HepG2 (cell line): ENCODE measurements around the gene PPCDC. TPM values are rescaled to one million over a fixed set of nuclear protein-coding genes. Genes with fewer than 3 reads are reported as not detected.

Experiments used
- CREB1 ChIP-seq, 2 experiments: fragments of 450-650 bp in 1 of 2; IDR thresholded peaks; 2 replicates each; pipeline ENCODE4 v1.6.1; 2016 to 2017; ENCODE audit warnings: control low read depth in 1 of 2, mild to moderate bottlenecking in 1 of 2, missing compliant biosample characterization in 1 of 2, missing genetic modification characterization in 1 of 2
- EHMT2 ChIP-seq: fragments of 200-600 bp; sonication (generic); IDR thresholded peaks from 2 replicates; pipeline ENCODE4 v1.7.0; 2017; ENCODE audit warnings: antibody characterized with exemption, low read depth, low read length, borderline replicate concordance
- GATA4 ChIP-seq: sonication (generic); IDR thresholded peaks from 2 replicates; pipeline ENCODE4 v1.6.1; 2016; ENCODE audit warnings: antibody characterized with exemption, low read depth, borderline replicate concordance
- HMGA1 ChIP-seq: sonication (generic); formaldehyde crosslinking; conservative IDR thresholded peaks from 2 replicates; pipeline ENCODE4 v1.4.0; 2020; ENCODE audit warnings: missing genetic modification reagents
- HOXA7 ChIP-seq: sonication (generic); formaldehyde crosslinking; IDR thresholded peaks from 2 replicates; pipeline ENCODE4 v1.8.1; 2022; ENCODE audit warnings: mild to moderate bottlenecking, missing genetic modification reagents, moderate library complexity
- MEIS1 ChIP-seq: sonication (generic); formaldehyde crosslinking; IDR thresholded peaks from 2 replicates; pipeline ENCODE4 v1.9.0; 2021; ENCODE audit warnings: mild to moderate bottlenecking, missing genetic modification reagents, moderate library complexity, borderline replicate concordance
- NFRKB ChIP-seq: fragments of 450-650 bp; IDR thresholded peaks from 2 replicates; pipeline ENCODE4 v1.6.1; 2017
- PRMT3 ChIP-seq: sonication (generic); formaldehyde crosslinking; IDR thresholded peaks from 2 replicates; pipeline ENCODE4 v1.8.1; 2022; ENCODE audit warnings: low read depth, mild to moderate bottlenecking, moderate library complexity, missing genetic modification reagents, borderline replicate concordance
- SIN3A ChIP-seq: IDR thresholded peaks from 2 replicates; pipeline ENCODE4 v1.6.1; 2011; ENCODE audit warnings: low read depth, mild to moderate bottlenecking, control low read depth, low read length, borderline replicate concordance
- SP1 ChIP-seq, 2 experiments: fragments of 450-650 bp in 1 of 2; sonication (generic) in 1 of 2; formaldehyde crosslinking in 1 of 2; IDR thresholded peaks; 2 replicates each; pipeline versions ENCODE4 v1.4.0 to v1.6.1; 2016 to 2020; ENCODE audit warnings: missing genetic modification reagents in 1 of 2
- WIZ ChIP-seq: sonication (generic); formaldehyde crosslinking; IDR thresholded peaks from 2 replicates; pipeline ENCODE4 v1.5.1; 2020; ENCODE audit warnings: mild to moderate bottlenecking, missing genetic modification reagents
- ZNF484 ChIP-seq: sonication (generic); formaldehyde crosslinking; IDR thresholded peaks from 2 replicates; pipeline ENCODE4 v1.5.1; 2020; ENCODE audit warnings: mild to moderate bottlenecking, low read depth, missing genetic modification reagents, borderline replicate concordance
- ZNF703 ChIP-seq: sonication (generic); formaldehyde crosslinking; IDR thresholded peaks from 2 replicates; pipeline ENCODE4 v1.5.1; 2020; ENCODE audit warnings: missing genetic modification reagents, mild to moderate bottlenecking, moderate library complexity, borderline replicate concordance
- polyA plus RNA-seq, 8 experiments: library from polyadenylated mRNA; depleted of rRNA in 3 of 8; stranded (reverse) in 7 of 8; unstranded in 1 of 8; fragments of >200 nt; fragmentation: Illumina TruSeq in 4 of 8; extraction: Trizol in 4 of 8; gene quantifications; 2 replicates each; pipeline versions ENCODE4 v1.2.1 to v1.2.3, GENCODE V29; 2011 to 2016; ENCODE audit warnings: low read depth in 4 of 8, missing spikeins in 1 of 8, mixed read lengths in 1 of 8; ENCODE audit not compliant: insufficient read depth in 1 of 8
- total RNA-seq, 5 experiments: library from RNA; depleted of rRNA; stranded (reverse); fragments of >200 nt; fragmentation: Illumina TruSeq; extraction: Trizol; gene quantifications; 2 replicates each; pipeline ENCODE4 v1.2.3, GENCODE V29; 2016; ENCODE audit warnings: low read depth in 1 of 5
- TF ChIP-seq, protein P1 (sequence below): sonication (generic); formaldehyde crosslinking; IDR thresholded peaks from 2 replicates; pipeline ENCODE4 v1.4.0; 2020; ENCODE audit warnings: missing genetic modification reagents, mild to moderate bottlenecking, borderline replicate concordance
- TF ChIP-seq, protein P2 (sequence below): IDR thresholded peaks from 2 replicates; pipeline ENCODE4 v1.6.1; 2016; ENCODE audit warnings: mild to moderate bottlenecking
- TF ChIP-seq, protein P3 (sequence below): sonication (generic); formaldehyde crosslinking; IDR thresholded peaks from 2 replicates; pipeline ENCODE4 v1.4.0; 2020; ENCODE audit warnings: missing genetic modification reagents
- TF ChIP-seq, protein P4 (sequence below): sonication (generic); formaldehyde crosslinking; IDR thresholded peaks from 2 replicates; pipeline ENCODE4 v1.4.0; 2020; ENCODE audit warnings: missing genetic modification reagents, borderline replicate concordance

Gene PPCDC
- total and polyA plus RNA-seq, 2 of the 13 experiments (the other 11 are each of a cell fraction or from before 2014, with no cell fraction given) = 12.3 to 12.8 TPM

DNA sequence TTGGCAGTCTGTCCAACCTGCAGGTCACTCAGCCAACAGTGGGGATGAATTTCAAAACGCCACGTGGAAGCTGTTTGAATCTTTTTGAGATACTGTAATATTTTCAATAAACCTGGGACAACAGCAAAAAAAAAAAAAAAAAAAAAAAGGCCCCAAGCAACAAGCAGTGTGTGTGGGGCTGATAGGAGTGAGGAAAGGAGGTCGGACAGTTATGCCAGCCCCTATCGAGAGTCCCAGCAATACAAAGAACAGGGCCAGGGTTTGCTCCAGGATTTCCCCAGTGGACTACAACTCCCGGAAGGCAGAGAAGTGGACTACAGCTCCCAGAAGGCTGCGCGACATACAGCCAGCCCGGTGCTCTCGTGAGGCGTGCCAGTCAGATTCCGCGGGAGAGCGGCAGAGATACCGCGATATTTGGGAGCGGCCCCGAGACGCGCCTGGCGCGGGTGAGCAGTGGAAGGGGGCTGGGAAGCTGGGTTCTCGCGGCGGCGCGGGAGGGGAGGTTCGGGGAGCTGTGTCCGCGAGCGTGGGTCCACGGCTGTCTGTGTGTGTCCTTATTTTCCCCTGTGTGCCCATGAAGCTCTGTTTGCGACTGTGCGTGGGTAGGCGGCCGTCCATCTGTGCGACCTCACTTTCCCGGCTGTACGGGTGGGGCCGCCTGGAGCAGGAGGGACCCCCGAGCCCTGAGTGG is at the start of gene PPCDC (continued):
- TF ChIP-seq HMGA1 = no peak
- TF ChIP-seq SP1 (IDR thresholded peaks at IDR 0.05) = peak; percentile 30; the same call in 1 of the 2 replicates
- 0 out of 2 replicates have a peak, but pooled peaks have one; percentile 46 for TF ChIP-seq SP1 (CRISPR knock-in tag; IDR thresholded peaks at IDR 0.05)
- no peak for TF ChIP-seq ZNF703 (CRISPR knock-in tag)
- TF ChIP-seq CREB1 (IDR thresholded peaks at IDR 0.05) = peak; percentile 38; the same call in 1 of the 2 replicates
- peak; percentile 70 for TF ChIP-seq CREB1 (CRISPR knock-in tag; IDR thresholded peaks at IDR 0.05)
- TF ChIP-seq, protein P1, sequence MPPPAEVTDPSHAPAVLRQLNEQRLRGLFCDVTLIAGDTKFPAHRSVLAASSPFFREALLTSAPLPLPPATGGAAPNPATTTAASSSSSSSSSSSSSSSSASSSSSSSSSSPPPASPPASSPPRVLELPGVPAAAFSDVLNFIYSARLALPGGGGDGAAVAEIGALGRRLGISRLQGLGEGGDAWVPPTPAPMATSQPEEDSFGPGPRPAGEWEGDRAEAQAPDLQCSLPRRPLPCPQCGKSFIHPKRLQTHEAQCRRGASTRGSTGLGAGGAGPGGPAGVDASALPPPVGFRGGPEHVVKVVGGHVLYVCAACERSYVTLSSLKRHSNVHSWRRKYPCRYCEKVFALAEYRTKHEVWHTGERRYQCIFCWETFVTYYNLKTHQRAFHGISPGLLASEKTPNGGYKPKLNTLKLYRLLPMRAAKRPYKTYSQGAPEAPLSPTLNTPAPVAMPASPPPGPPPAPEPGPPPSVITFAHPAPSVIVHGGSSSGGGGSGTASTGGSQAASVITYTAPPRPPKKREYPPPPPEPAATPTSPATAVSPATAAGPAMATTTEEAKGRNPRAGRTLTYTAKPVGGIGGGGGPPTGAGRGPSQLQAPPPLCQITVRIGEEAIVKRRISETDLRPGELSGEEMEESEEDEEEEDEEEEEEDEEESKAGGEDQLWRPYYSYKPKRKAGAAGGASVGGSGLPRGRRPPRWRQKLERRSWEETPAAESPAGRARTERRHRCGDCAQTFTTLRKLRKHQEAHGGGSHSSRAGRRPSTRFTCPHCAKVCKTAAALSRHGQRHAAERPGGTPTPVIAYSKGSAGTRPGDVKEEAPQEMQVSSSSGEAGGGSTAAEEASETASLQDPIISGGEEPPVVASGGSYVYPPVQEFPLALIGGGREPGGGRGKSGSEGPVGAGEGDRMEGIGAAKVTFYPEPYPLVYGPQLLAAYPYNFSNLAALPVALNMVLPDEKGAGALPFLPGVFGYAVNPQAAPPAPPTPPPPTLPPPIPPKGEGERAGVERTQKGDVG = no peak
- 0 out of 2 replicates have a peak, but pooled peaks have one; percentile 61 for TF ChIP-seq GATA4
- TF ChIP-seq, protein P2, sequence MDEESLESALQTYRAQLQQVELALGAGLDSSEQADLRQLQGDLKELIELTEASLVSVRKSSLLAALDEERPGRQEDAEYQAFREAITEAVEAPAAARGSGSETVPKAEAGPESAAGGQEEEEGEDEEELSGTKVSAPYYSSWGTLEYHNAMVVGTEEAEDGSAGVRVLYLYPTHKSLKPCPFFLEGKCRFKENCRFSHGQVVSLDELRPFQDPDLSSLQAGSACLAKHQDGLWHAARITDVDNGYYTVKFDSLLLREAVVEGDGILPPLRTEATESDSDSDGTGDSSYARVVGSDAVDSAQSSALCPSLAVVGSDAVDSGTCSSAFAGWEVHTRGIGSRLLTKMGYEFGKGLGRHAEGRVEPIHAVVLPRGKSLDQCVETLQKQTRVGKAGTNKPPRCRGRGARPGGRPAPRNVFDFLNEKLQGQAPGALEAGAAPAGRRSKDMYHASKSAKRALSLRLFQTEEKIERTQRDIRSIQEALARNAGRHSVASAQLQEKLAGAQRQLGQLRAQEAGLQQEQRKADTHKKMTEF (CRISPR knock-in tag) = peak; percentile 61; the same call in 1 of the 2 replicates
- no peak for TF ChIP-seq WIZ (CRISPR knock-in tag)
- TF ChIP-seq, protein P3, sequence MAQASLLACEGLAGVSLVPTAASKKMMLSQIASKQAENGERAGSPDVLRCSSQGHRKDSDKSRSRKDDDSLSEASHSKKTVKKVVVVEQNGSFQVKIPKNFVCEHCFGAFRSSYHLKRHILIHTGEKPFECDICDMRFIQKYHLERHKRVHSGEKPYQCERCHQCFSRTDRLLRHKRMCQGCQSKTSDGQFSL (CRISPR knock-in tag) = no peak
- TF ChIP-seq ZNF484 (CRISPR knock-in tag) = no peak
- 0 out of 2 replicates have a peak, but pooled peaks have one; percentile 43 for TF ChIP-seq MEIS1 (CRISPR knock-in tag)
- TF ChIP-seq NFRKB = no peak
- no peak for TF ChIP-seq PRMT3
- TF ChIP-seq, protein P4, sequence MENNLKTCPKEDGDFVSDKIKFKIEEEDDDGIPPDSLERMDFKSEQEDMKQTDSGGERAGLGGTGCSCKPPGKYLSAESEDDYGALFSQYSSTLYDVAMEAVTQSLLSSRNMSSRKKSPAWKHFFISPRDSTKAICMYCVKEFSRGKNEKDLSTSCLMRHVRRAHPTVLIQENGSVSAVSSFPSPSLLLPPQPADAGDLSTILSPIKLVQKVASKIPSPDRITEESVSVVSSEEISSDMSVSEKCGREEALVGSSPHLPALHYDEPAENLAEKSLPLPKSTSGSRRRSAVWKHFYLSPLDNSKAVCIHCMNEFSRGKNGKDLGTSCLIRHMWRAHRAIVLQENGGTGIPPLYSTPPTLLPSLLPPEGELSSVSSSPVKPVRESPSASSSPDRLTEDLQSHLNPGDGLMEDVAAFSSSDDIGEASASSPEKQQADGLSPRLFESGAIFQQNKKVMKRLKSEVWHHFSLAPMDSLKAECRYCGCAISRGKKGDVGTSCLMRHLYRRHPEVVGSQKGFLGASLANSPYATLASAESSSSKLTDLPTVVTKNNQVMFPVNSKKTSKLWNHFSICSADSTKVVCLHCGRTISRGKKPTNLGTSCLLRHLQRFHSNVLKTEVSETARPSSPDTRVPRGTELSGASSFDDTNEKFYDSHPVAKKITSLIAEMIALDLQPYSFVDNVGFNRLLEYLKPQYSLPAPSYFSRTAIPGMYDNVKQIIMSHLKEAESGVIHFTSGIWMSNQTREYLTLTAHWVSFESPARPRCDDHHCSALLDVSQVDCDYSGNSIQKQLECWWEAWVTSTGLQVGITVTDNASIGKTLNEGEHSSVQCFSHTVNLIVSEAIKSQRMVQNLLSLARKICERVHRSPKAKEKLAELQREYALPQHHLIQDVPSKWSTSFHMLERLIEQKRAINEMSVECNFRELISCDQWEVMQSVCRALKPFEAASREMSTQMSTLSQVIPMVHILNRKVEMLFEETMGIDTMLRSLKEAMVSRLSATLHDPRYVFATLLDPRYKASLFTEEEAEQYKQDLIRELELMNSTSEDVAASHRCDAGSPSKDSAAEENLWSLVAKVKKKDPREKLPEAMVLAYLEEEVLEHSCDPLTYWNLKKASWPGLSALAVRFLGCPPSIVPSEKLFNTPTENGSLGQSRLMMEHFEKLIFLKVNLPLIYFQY (CRISPR knock-in tag) = no peak
- TF ChIP-seq HOXA7 (CRISPR knock-in tag) = no peak
- TF ChIP-seq EHMT2 = no peak
- TF ChIP-seq SIN3A = peak; percentile 88; the same call in 1 of the 2 replicates
